Activated naive CD8-positive, alpha-beta T cell (primary cell): ENCODE measurements around the gene PKNOX2.

ENCODE experiments used
- H3K27ac Mint-ChIP-seq: one replicate; pipeline ENCODE4 v1.8.0; 2021; ENCODE audit warnings: mixed read lengths
- H3K27me3 Mint-ChIP-seq: one replicate; pipeline ENCODE4 v1.8.0; 2021; ENCODE audit warnings: mixed read lengths
- H3K36me3 Mint-ChIP-seq: one replicate; pipeline ENCODE4 v1.8.0; 2021; ENCODE audit warnings: mixed read lengths
- H3K4me1 Mint-ChIP-seq: one replicate; pipeline ENCODE4 v1.8.0; 2021; ENCODE audit warnings: low read depth, mixed read lengths
- H3K4me3 Mint-ChIP-seq: one replicate; pipeline ENCODE4 v1.8.0; 2021; ENCODE audit warnings: mild to moderate bottlenecking, mixed read lengths
- H3K9me3 Mint-ChIP-seq: one replicate; pipeline ENCODE4 v1.8.0; 2021; ENCODE audit warnings: low read depth, mixed read lengths

PKNOX2 gene

DNA sequence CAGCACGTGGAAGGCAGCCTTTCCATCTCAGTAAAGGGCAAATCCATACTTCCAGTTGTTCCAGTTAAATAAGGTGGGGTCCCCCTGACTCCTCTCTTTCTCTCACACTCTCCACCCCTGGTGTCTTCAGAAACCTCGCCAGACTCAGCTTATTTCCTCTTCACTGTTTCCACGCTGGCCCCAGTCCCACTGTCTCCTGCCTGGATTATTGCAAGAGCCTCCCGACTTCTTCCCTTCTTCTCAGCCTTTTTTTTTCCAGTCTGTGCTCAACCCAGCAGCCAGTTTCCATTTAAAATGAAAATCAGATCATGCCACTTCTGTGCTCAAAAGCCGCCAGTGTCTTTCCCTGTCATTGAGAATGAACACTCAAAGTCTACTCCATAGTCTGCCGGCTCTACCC is 131.4 kb downstream of the PKNOX2 start:
- Mint-ChIP-seq H3K36me3 (no peaks in the 10 kb centered on the region), H3K27ac (no peak overlapping the region), H3K4me1 (no peaks in the 10 kb centered on the region), H3K27me3 (peaks cover 11% of the 10 kb centered on the region), H3K4me3 (no peak overlapping the region), H3K9me3 (no peaks in the 10 kb centered on the region)

DNA sequence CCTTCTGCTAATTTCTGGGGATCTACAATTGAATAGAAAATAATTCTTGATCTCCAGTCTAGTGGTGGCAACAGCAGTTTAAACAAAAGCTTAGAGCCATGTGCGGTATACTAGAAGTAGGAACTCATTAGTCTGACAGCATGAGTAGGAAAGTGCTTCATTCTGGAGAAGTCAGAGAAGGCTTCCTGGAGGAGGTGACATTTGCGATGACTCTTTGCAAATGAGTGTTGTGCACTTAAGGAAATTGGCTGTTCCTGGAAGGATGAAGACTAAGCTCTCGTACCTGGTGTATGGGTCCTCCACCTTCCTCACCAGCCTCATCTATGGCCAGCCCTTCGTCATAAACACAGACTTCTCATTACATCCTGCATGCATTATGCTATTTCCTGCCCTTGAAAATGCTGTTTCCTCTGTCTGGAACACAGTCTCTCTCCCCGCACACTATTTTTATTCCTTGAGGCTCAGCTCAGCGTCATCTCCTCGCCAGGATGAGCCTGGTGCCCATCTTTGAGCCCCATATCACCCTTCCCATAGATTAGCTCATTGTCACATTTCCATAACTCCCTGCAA is 132.9 kb downstream of the PKNOX2 start:
- peaks cover 3% of the 10 kb centered on the region for H3K27me3 Mint-ChIP-seq
- no peaks in the 10 kb centered on the region for H3K36me3 Mint-ChIP-seq
- H3K4me1 Mint-ChIP-seq, result no peaks in the 10 kb centered on the region
- no peak overlapping the region for H3K27ac Mint-ChIP-seq
- H3K4me3 Mint-ChIP-seq, result no peak overlapping the region
- H3K9me3 Mint-ChIP-seq, result no peaks in the 10 kb centered on the region

- Mint-ChIP-seq H3K27ac (no peak overlapping the region), H3K4me1 (no peaks in the 10 kb centered on the region), H3K9me3 (no peaks in the 10 kb centered on the region), H3K27me3 (peaks cover 2% of the 10 kb centered on the region), H3K4me3 (no peak overlapping the region), H3K36me3 (no peaks in the 10 kb centered on the region)
These were observed 134.6 kb downstream of the PKNOX2 start for GRCh38 chr11:125299061-125299615.

DNA sequence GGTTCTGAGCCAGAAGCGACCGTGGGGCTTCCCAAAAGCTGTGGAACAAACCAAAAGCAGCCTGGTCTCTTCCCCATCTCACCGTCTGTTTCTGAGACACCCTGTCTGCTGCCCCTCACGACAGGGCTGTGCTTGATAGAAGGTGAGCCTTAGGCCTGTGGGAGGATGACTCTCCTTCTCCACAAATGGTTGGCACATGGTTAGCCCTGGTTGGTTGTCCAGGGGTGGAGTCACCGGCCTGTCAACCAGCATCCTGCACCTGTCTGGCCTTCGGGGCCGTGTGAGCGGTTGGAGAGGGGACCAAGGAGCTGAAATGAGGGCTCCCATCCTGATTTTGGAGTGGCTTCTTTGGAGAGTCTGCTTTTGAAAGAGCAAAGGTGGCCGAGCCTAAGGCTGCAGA is 135.3 kb downstream of the PKNOX2 start:
- no peak overlapping the region for H3K4me3 Mint-ChIP-seq
- no peak overlapping the region for H3K27ac Mint-ChIP-seq
- no peaks in the 10 kb centered on the region for H3K36me3 Mint-ChIP-seq
- peaks cover 2% of the 10 kb centered on the region for H3K27me3 Mint-ChIP-seq
- no peaks in the 10 kb centered on the region for H3K4me1 Mint-ChIP-seq
- no peaks in the 10 kb centered on the region for H3K9me3 Mint-ChIP-seq

GRCh38 chr11:125300791-125301218 is 136.3 kb downstream of the PKNOX2 start:
- H3K36me3 Mint-ChIP-seq, result no peaks in the 10 kb centered on the region
- H3K4me3 Mint-ChIP-seq, result no peak overlapping the region
- peaks cover 2% of the 10 kb centered on the region for H3K27me3 Mint-ChIP-seq
- H3K4me1 Mint-ChIP-seq, result no peaks in the 10 kb centered on the region
- H3K9me3 Mint-ChIP-seq, result no peaks in the 10 kb centered on the region
- H3K27ac Mint-ChIP-seq, result no peak overlapping the region

DNA sequence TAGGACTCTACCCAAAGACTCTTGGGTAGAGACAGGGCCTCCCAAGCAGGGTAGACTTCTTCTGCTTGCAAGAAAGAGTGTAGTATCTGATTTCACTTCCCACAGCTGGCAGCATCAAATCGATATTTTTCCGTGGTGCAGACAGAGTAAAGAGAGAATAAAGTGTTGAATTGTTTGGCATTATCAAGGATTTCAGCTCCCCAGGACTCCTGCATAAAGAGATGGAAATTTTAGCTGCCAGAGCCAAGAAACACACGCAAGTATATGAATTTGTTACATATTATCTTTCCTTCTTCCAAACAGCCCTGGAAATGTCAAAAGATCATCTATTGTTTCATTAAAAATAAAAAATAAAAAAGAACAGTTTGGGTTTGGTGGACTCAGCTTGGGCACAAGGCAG is 136.8 kb downstream of the PKNOX2 start:
- no peaks in the 10 kb centered on the region for H3K9me3 Mint-ChIP-seq
- H3K27me3 Mint-ChIP-seq, result peaks cover 2% of the 10 kb centered on the region
- no peaks in the 10 kb centered on the region for H3K4me1 Mint-ChIP-seq
- H3K4me3 Mint-ChIP-seq, result no peak overlapping the region
- H3K27ac Mint-ChIP-seq, result no peak overlapping the region
- H3K36me3 Mint-ChIP-seq, result no peaks in the 10 kb centered on the region

DNA sequence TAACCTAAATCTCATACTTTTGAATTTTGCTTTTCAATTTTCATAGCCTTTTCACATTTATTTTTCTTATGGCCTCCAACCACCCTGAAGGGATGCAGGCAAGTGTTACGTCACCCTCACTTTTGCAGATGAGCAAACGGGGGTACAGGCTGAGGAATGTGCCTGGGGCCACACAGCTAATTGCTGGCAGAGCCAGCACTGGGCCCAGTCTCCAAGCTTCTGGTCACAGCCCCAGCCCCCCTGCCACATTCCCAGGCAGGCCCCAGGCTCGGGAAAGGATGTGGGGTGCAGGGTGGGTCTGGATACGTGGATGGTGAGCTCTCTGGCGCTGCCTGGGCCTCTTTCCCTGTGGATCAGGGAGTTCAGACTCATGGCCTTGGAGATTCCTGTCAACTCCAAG is 138.6 kb downstream of the PKNOX2 start:
- no peaks in the 10 kb centered on the region for H3K27me3 Mint-ChIP-seq
- H3K27ac Mint-ChIP-seq, result no peak overlapping the region
- H3K9me3 Mint-ChIP-seq, result no peaks in the 10 kb centered on the region
- H3K36me3 Mint-ChIP-seq, result no peaks in the 10 kb centered on the region
- no peak overlapping the region for H3K4me3 Mint-ChIP-seq
- no peaks in the 10 kb centered on the region for H3K4me1 Mint-ChIP-seq

DNA sequence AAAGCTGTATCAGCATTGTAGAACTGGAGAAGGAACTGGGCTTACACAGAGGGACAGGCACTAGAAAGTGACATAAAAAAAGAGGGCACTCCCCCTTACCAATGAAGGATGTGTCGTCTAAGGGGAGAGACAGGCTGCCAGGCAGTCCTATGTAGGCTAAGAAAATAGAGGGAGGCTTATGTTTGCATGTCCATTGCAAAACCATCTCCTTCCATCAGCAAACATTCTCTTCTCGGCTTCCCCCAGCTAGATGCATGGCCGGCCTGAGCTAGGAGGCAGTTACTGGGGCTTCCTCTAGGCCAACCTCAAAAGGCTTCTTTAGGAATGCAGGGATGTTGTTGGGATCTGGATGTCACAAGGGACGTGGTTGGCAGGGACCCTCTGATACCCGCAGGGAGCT is 139.1 kb downstream of the PKNOX2 start:
- Mint-ChIP-seq H3K27ac (no peak overlapping the region), H3K36me3 (no peaks in the 10 kb centered on the region), H3K4me1 (no peaks in the 10 kb centered on the region), H3K27me3 (no peaks in the 10 kb centered on the region), H3K4me3 (no peak overlapping the region), H3K9me3 (no peaks in the 10 kb centered on the region)

DNA sequence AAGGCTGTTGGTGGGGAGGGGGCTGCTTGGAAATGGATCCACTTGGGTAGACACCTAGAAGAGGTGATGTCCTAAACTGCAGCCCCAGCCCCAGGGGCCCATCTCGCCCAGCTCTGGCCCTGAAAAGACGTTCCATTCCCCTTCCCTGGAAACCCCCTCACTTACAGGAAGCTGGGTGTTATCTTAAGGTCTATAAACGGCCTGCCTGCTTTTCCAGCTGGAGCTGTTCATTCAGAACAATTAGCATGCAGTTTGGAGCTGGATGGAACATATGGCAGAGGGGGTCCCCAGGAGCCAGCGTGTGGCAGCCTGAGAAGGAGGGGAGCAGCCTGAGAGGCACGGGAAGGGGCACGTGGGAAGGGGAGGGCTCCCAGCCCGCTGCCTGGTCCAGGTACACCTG is 139.6 kb downstream of the PKNOX2 start:
- Mint-ChIP-seq H3K9me3 (no peaks in the 10 kb centered on the region), H3K4me1 (no peaks in the 10 kb centered on the region), H3K36me3 (no peaks in the 10 kb centered on the region), H3K4me3 (no peak overlapping the region), H3K27ac (no peak overlapping the region), H3K27me3 (no peaks in the 10 kb centered on the region)

- no peaks in the 10 kb centered on the region for H3K27me3 Mint-ChIP-seq
- no peak overlapping the region for H3K27ac Mint-ChIP-seq
- H3K4me3 Mint-ChIP-seq, result no peak overlapping the region
- no peaks in the 10 kb centered on the region for H3K9me3 Mint-ChIP-seq
- no peaks in the 10 kb centered on the region for H3K4me1 Mint-ChIP-seq
- no peaks in the 10 kb centered on the region for H3K36me3 Mint-ChIP-seq
These were observed 140.3 kb downstream of the PKNOX2 start for GRCh38 chr11:125304876-125305275.

GRCh38 chr11:125305345-125305744 is 140.8 kb downstream of the PKNOX2 start:
- Mint-ChIP-seq H3K4me3 (no peak overlapping the region), H3K27me3 (no peaks in the 10 kb centered on the region), H3K36me3 (no peaks in the 10 kb centered on the region), H3K27ac (no peak overlapping the region), H3K4me1 (no peaks in the 10 kb centered on the region), H3K9me3 (no peaks in the 10 kb centered on the region)

DNA sequence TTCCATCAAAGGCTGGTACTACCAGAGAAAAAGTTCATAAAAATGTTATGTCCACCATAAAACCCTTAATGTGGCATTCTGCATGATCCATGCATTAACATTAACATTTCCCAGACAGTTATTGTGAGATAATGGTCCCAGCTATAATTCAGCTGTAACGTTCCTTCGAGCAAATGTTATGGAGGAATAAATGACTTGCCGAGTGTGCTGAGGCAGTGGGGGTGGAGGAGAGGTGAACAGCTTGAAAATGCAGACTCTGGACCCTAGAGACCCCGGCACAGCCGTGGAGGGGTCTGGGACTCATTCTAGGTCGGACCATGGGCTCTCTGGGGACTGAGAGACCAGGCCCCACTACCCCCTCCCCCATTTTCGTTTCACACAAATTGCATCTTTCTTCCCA is 141.9 kb downstream of the PKNOX2 start:
- no peaks in the 10 kb centered on the region for H3K9me3 Mint-ChIP-seq
- no peaks in the 10 kb centered on the region for H3K4me1 Mint-ChIP-seq
- no peak overlapping the region for H3K4me3 Mint-ChIP-seq
- H3K27me3 Mint-ChIP-seq, result peaks cover 2% of the 10 kb centered on the region
- H3K27ac Mint-ChIP-seq, result no peak overlapping the region
- H3K36me3 Mint-ChIP-seq, result no peaks in the 10 kb centered on the region

- Mint-ChIP-seq H3K27ac (no peak overlapping the region), H3K36me3 (no peaks in the 10 kb centered on the region), H3K27me3 (peaks cover 5% of the 10 kb centered on the region), H3K9me3 (no peaks in the 10 kb centered on the region), H3K4me3 (no peak overlapping the region), H3K4me1 (no peaks in the 10 kb centered on the region)
These were observed 143.7 kb downstream of the PKNOX2 start for GRCh38 chr11:125308246-125308645.

DNA sequence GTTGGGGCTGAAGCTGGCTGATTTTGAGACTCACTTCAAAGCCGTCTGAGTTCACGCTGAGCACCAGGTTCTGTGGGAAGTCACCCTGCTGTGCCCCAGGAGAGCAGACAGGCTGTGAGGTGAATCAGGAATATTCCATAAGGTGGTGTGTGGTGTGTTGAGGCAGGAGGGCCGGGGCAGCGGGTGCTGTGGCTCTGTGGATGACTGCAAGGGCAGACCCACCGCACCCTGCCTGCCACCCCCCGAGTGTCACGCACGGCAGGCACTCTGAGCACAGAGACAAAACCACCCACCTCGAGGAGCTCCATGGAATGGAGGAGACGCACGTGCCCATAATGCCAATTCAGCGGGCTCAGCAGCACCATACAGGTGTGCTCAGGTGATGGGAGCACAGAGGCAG is 147.8 kb downstream of the PKNOX2 start:
- H3K27ac Mint-ChIP-seq, result no peak overlapping the region
- peaks cover 5% of the 10 kb centered on the region for H3K27me3 Mint-ChIP-seq
- no peaks in the 10 kb centered on the region for H3K4me1 Mint-ChIP-seq
- H3K36me3 Mint-ChIP-seq, result no peaks in the 10 kb centered on the region
- H3K4me3 Mint-ChIP-seq, result no peak overlapping the region
- no peaks in the 10 kb centered on the region for H3K9me3 Mint-ChIP-seq

DNA sequence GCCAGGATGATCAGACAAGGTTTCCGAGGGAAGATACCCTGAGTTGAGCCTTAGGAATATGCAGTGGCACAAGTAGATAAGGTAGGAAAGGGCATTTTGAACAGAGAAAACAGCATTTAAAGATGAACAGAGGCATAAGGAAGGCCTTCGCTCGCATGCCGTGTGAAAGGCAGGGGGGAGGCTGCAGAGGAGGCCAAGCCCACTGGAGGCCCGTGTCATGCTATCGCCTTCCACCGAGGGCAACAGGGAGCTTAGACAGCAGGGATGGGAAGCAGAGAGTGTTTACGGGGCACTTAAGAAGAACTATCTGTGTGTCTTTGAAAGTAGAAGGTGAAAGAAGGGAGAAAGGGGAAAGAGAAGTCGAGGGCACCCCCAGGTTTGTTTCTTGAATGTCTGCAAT is 148.3 kb downstream of the PKNOX2 start:
- H3K36me3 Mint-ChIP-seq, result no peaks in the 10 kb centered on the region
- H3K27ac Mint-ChIP-seq, result no peak overlapping the region
- peaks cover 5% of the 10 kb centered on the region for H3K27me3 Mint-ChIP-seq
- no peaks in the 10 kb centered on the region for H3K4me1 Mint-ChIP-seq
- no peak overlapping the region for H3K4me3 Mint-ChIP-seq
- no peaks in the 10 kb centered on the region for H3K9me3 Mint-ChIP-seq
